Sigmoid colon (tissue), 7 donors: ENCODE results near the gene RNF212. TPM values are rescaled to one million over a fixed set of nuclear protein-coding genes. Genes with fewer than 3 reads are reported as not detected.

Experiments used
- DNase-seq: peaks from one replicate; pipeline ENCODE4 v3.0.0-alpha.2; 2019
- H3K27ac ChIP-seq, 4 donors: fragments of 200-600 bp; sonication (generic); one replicate each; pipeline ENCODE4 v1.5.1; 2016 to 2019; ENCODE audit warnings: mild to moderate bottlenecking in 1 of 4
- H3K27me3 ChIP-seq, 3 donors: fragments of 200-600 bp; sonication (generic); one replicate each; pipeline ENCODE4 v1.5.1; 2019; ENCODE audit warnings: mild to moderate bottlenecking in 1 of 3
- H3K36me3 ChIP-seq, 4 donors: fragments of 200-600 bp; sonication (generic); one replicate each; pipeline ENCODE4 v1.5.1; 2016 to 2019
- H3K4me1 ChIP-seq, 4 donors: fragments of 200-600 bp; sonication (generic); one replicate each; pipeline ENCODE4 v1.5.1; 2017 to 2019
- H3K4me3 ChIP-seq, 4 donors: fragments of 200-600 bp; sonication (generic); one replicate each; pipeline ENCODE4 v1.5.1; 2017 to 2019; ENCODE audit warnings: mild to moderate bottlenecking in 2 of 4, moderate library complexity in 1 of 4
- H3K9me3 ChIP-seq, 4 donors: fragments of 200-600 bp in 3 of 4; sonication (generic) in 3 of 4; one replicate each; pipeline versions ENCODE4 v1.5.1 to v1.6.1; 2013 to 2019
- EP300 ChIP-seq, 4 donors: sonication (generic); formaldehyde crosslinking; IDR thresholded peaks; one replicate each; pipeline ENCODE4 v1.6.1; 2017; ENCODE audit warnings: antibody characterized with exemption in 4 of 4
- POLR2A ChIP-seq, 2 donors: fragments of 450-650 bp; IDR thresholded peaks; one replicate each; pipeline ENCODE4 v1.6.1; 2016; ENCODE audit warnings: antibody characterized with exemption in 2 of 2, mild to moderate bottlenecking in 2 of 2, moderate library complexity in 2 of 2
- POLR2AphosphoS5 ChIP-seq, 4 donors: sonication (generic); formaldehyde crosslinking; IDR thresholded peaks; one replicate each; pipeline ENCODE4 v1.6.1; 2017; ENCODE audit warnings: antibody characterized with exemption in 4 of 4
- WGBS, 2 donors: extraction: QIAGEN DNeasy Blood & Tissue Kit; methylation state at CpG; one replicate each; pipeline ENCODE4 v1.1.7; 2013; 5-methylcytosine and 5-hydroxymethylcytosine counted together
- intact Hi-C: fragments of 100-400 bp; cut with DNase I; formaldehyde crosslinking; loops from one replicate; pipeline ENCODE4 v1.15.1; 2023
- polyA plus RNA-seq, 3 donors: library from polyadenylated mRNA; stranded (reverse); fragments of 200-250 nt; gene quantifications; one replicate each; pipeline ENCODE4 v1.2.3, GENCODE V29; 2013
- total RNA-seq, 4 donors: library from RNA; depleted of rRNA; stranded (reverse); fragments of >200 nt; gene quantifications; one replicate each; pipeline ENCODE4 v1.1.0, GENCODE V29; 2016
- TF ChIP-seq, protein P1 (sequence below), 4 experiments: fragments of 450-650 bp in 3 of 4; fragments of 200-600 bp in 1 of 4; IDR thresholded peaks; one replicate each; pipeline ENCODE4 v1.5.1; 2016 to 2019; ENCODE audit warnings: antibody characterized with exemption in 4 of 4, mild to moderate bottlenecking in 3 of 4, moderate library complexity in 2 of 4
- donor health status: healthy with polysubstance abuse.
- donor health status: Bipolar disorder and iron deficiency.
- donor health status: healthy.

Gene RNF212
- total and polyA plus RNA-seq, 7 donors: 0.60 to 12.8 (median 4.0) TPM; not detected in 1

- intact Hi-C loops: no loop called here
- TF ChIP-seq POLR2A (IDR thresholded peaks at IDR 0.05) (no peak), POLR2AphosphoS5 (IDR thresholded peaks at IDR 0.05) (no peak), EP300 (IDR thresholded peaks at IDR 0.05) (no peak)
- TF ChIP-seq, protein P1, sequence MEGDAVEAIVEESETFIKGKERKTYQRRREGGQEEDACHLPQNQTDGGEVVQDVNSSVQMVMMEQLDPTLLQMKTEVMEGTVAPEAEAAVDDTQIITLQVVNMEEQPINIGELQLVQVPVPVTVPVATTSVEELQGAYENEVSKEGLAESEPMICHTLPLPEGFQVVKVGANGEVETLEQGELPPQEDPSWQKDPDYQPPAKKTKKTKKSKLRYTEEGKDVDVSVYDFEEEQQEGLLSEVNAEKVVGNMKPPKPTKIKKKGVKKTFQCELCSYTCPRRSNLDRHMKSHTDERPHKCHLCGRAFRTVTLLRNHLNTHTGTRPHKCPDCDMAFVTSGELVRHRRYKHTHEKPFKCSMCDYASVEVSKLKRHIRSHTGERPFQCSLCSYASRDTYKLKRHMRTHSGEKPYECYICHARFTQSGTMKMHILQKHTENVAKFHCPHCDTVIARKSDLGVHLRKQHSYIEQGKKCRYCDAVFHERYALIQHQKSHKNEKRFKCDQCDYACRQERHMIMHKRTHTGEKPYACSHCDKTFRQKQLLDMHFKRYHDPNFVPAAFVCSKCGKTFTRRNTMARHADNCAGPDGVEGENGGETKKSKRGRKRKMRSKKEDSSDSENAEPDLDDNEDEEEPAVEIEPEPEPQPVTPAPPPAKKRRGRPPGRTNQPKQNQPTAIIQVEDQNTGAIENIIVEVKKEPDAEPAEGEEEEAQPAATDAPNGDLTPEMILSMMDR (IDR thresholded peaks at IDR 0.05): no peak
- Histone ChIP-seq H3K27me3 (peaks cover 0 to 68% (median 44%) of the 10 kb centered on the region in 3 donors), H3K9me3 (no peaks in the 10 kb centered on the region), H3K27ac (no peak overlapping the region), H3K36me3 (peaks cover 0 to 7% (median under 1%) of the 10 kb centered on the region in 4 donors), H3K4me1 (peaks cover 0 to 11% (median 11%) of the 10 kb centered on the region in 4 donors), H3K4me3 (no peak overlapping the region)
- WGBS, 2 donors: 15 to 63% methylated on average over 17 of the region's 17 CpGs
- DNase-seq: no peak
Measured at GRCh38 chr4:1029529-1029928, 83.8 kb downstream of the RNF212 start.

DNA sequence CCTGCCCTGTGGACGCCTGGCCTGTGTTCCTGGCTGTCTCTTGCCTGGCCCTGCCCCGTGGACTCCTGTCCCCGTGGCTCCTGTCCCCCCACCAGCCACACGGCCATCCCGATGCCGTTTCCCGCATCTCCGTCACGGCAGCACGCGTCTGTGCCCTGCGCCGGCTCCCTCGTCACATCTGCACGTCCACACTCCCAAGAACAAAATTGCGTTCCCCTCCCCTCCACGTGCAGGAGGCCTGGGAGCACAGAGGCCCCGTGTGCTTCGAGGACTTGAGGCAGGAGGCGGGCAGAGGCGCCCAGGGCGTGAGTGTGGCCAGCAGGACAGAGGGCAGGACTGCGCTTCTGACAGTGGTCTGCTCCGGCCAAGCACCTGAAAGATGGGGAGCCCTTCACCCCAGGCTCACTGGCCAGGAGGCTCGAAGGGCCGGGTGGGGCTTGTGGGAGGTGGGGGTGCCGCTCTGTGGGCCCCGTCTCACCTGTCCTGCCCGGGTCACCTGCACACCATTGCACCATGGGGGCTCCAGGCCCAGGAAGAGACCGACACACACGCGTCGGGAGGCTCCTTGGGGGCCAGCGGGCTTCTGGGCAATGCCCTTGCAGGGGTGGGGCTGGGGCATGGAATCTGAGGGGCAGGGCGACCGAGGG is 84.7 kb downstream of the RNF212 start:
- peaks cover 0 to 5% (median 3%) of the 10 kb centered on the region in 4 donors for H3K4me1 ChIP-seq
- TF ChIP-seq EP300 (IDR thresholded peaks at IDR 0.05) (no peak), POLR2A (IDR thresholded peaks at IDR 0.05) (no peak), POLR2AphosphoS5 (IDR thresholded peaks at IDR 0.05) (no peak)
- TF ChIP-seq, protein P1 (IDR thresholded peaks at IDR 0.05): no peak
- 57 to 78% methylated on average over 36 of the region's 36 CpGs for WGBS, 2 donors
- no peak overlapping the region for H3K4me3 ChIP-seq
- H3K36me3 ChIP-seq: peaks cover 0 to 11% (median 1%) of the 10 kb centered on the region in 4 donors
- H3K27me3 ChIP-seq: peaks cover 0 to 64% (median 44%) of the 10 kb centered on the region in 3 donors
- intact Hi-C loops: no loop called here
- DNase-seq: no peak
- no peak overlapping the region for H3K27ac ChIP-seq
- H3K9me3 ChIP-seq: no peaks in the 10 kb centered on the region

- TF ChIP-seq POLR2AphosphoS5 (IDR thresholded peaks at IDR 0.05) (no peak), EP300 (IDR thresholded peaks at IDR 0.05) (no peak), POLR2A (IDR thresholded peaks at IDR 0.05) (no peak)
- TF ChIP-seq, protein P1 (IDR thresholded peaks at IDR 0.05): no peak
- WGBS, 2 donors: 48 to 69% methylated on average over 9 of the region's 9 CpGs
- intact Hi-C loops: no loop called here
- H3K4me1 ChIP-seq: no peaks in the 10 kb centered on the region
- no peak overlapping the region for H3K4me3 ChIP-seq
- peaks cover 0 to 56% (median 44%) of the 10 kb centered on the region in 3 donors for H3K27me3 ChIP-seq
- no peak overlapping the region for H3K27ac ChIP-seq
- no peaks in the 10 kb centered on the region for H3K9me3 ChIP-seq
- no peak for DNase-seq
- H3K36me3 ChIP-seq: peaks cover 0 to 11% (median 1%) of the 10 kb centered on the region in 4 donors
Measured at GRCh38 chr4:1027915-1028238, 85.5 kb downstream of the RNF212 start.

DNA sequence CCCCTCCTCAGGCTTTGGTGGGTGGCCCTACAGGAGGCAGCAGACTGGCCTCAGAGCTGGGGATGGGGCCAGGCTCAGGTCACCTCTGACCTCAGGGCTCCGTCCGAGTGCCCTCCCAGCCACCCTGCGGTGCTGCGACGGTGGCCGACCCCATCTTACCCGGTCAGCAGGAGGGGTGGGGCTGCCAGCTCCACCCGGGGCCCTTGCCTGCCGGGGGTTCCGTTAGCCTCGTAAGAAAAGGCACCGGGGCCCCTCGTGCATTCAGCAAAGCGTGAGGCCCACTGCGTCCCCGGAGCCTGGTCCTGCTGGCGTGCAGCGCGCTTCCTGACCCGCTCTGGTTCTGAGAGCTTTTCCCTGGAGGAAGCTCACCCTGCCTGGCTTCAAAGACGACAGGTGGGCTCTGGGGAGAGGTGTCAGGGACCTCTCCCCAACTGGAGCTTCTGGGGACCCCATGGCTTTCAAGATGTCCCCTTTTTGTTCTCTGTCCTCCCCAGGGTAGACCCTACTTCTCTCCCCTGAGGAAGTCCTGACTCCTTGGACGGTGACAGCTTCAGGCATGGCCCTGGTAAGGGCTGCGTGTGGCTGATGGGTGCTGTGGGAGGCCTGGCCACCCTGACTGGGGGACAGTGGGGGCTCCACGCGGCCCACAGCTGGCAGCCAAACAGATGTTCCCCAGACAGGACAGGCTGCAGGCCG is 86.0 kb downstream of the RNF212 start:
- peaks cover 0 to 11% (median 1%) of the 10 kb centered on the region in 4 donors for H3K36me3 ChIP-seq
- TF ChIP-seq, protein P1 (IDR thresholded peaks at IDR 0.05): no peak
- no peak for TF ChIP-seq POLR2A (IDR thresholded peaks at IDR 0.05)
- no peak for TF ChIP-seq EP300 (IDR thresholded peaks at IDR 0.05)
- TF ChIP-seq POLR2AphosphoS5 (IDR thresholded peaks at IDR 0.05): no peak
- H3K9me3 ChIP-seq: no peaks in the 10 kb centered on the region
- DNase-seq: no peak
- no peak overlapping the region for H3K4me3 ChIP-seq
- H3K27me3 ChIP-seq: peaks cover 0 to 51% (median 40%) of the 10 kb centered on the region in 3 donors
- no peaks in the 10 kb centered on the region for H3K4me1 ChIP-seq
- intact Hi-C loops: no loop called here
- 47 to 73% methylated on average over 26 of the region's 26 CpGs for WGBS, 2 donors
- no peak overlapping the region for H3K27ac ChIP-seq
